HepG2 (cell line): ENCODE measurements around the gene GDF7. TPM values are rescaled to one million over a fixed set of nuclear protein-coding genes. Genes with fewer than 3 reads are reported as not detected.

Experiments
- BORCS8-MEF2B ChIP-seq: sonication (generic); formaldehyde crosslinking; IDR thresholded peaks from 2 replicates; pipeline ENCODE4 v1.8.0; 2022; ENCODE audit warnings: mild to moderate bottlenecking, missing genetic modification reagents
- STAG1 ChIP-seq: sonication (generic); formaldehyde crosslinking; IDR thresholded peaks from 2 replicates; pipeline ENCODE4 v1.4.0; 2020; ENCODE audit warnings: missing genetic modification reagents
- ZNF317 ChIP-seq: sonication (generic); formaldehyde crosslinking; IDR thresholded peaks from 2 replicates; pipeline ENCODE4 v1.5.0; 2020; ENCODE audit warnings: mild to moderate bottlenecking, missing genetic modification reagents
- ZNF484 ChIP-seq: sonication (generic); formaldehyde crosslinking; IDR thresholded peaks from 2 replicates; pipeline ENCODE4 v1.5.1; 2020; ENCODE audit warnings: mild to moderate bottlenecking, low read depth, missing genetic modification reagents, borderline replicate concordance
- ZNF572 ChIP-seq: sonication (generic); formaldehyde crosslinking; IDR thresholded peaks from 2 replicates; pipeline ENCODE4 v1.5.1; 2020; ENCODE audit warnings: mild to moderate bottlenecking, missing genetic modification reagents
- ZNF724P ChIP-seq: sonication (generic); formaldehyde crosslinking; IDR thresholded peaks from 2 replicates; pipeline ENCODE4 v1.8.0; 2022; ENCODE audit warnings: missing genetic modification reagents, borderline replicate concordance
- ZNF766 ChIP-seq: sonication (generic); formaldehyde crosslinking; IDR thresholded peaks from 2 replicates; pipeline ENCODE4 v1.5.0; 2020; ENCODE audit warnings: missing genetic modification reagents, borderline replicate concordance
- ZNF776 ChIP-seq: sonication (generic); formaldehyde crosslinking; IDR thresholded peaks from 2 replicates; pipeline ENCODE4 v1.4.0; 2020; ENCODE audit warnings: mild to moderate bottlenecking, missing genetic modification reagents
- polyA plus RNA-seq, 8 experiments: library from polyadenylated mRNA; depleted of rRNA in 3 of 8; stranded (reverse) in 7 of 8; unstranded in 1 of 8; fragments of >200 nt; fragmentation: Illumina TruSeq in 4 of 8; extraction: Trizol in 4 of 8; gene quantifications; 2 replicates each; pipeline versions ENCODE4 v1.2.1 to v1.2.3, GENCODE V29; 2011 to 2016; ENCODE audit warnings: low read depth in 4 of 8, missing spikeins in 1 of 8, mixed read lengths in 1 of 8; ENCODE audit not compliant: insufficient read depth in 1 of 8
- total RNA-seq, 5 experiments: library from RNA; depleted of rRNA; stranded (reverse); fragments of >200 nt; fragmentation: Illumina TruSeq; extraction: Trizol; gene quantifications; 2 replicates each; pipeline ENCODE4 v1.2.3, GENCODE V29; 2016; ENCODE audit warnings: low read depth in 1 of 5
- TF ChIP-seq, protein P1 (sequence below): sonication (generic); formaldehyde crosslinking; conservative IDR thresholded peaks from 2 replicates; pipeline ENCODE4 v1.4.0; 2020; ENCODE audit warnings: missing genetic modification reagents
- TF ChIP-seq, protein P2 (sequence below): sonication (generic); formaldehyde crosslinking; IDR thresholded peaks from 2 replicates; pipeline ENCODE4 v1.8.0; 2022; ENCODE audit warnings: mild to moderate bottlenecking, missing genetic modification reagents
- TF ChIP-seq, protein P3 (sequence below): sonication (generic); formaldehyde crosslinking; IDR thresholded peaks from 2 replicates; pipeline ENCODE4 v1.4.0; 2020; ENCODE audit warnings: missing genetic modification reagents
- TF ChIP-seq, protein P4 (sequence below): sonication (generic); formaldehyde crosslinking; IDR thresholded peaks from 2 replicates; pipeline ENCODE4 v1.5.0; 2020; ENCODE audit warnings: mild to moderate bottlenecking, missing genetic modification reagents, borderline replicate concordance
- TF ChIP-seq, protein P5 (sequence below), 2 experiments: sonication (generic) in 1 of 2; formaldehyde crosslinking in 1 of 2; IDR thresholded peaks; 2 replicates each; pipeline versions ENCODE4 v1.5.1 to v1.6.1; 2011 to 2020; ENCODE audit warnings: borderline replicate concordance in 1 of 2, low read depth in 1 of 2, low read length in 1 of 2, mild to moderate bottlenecking in 1 of 2, missing genetic modification reagents in 1 of 2, moderate library complexity in 1 of 2

Gene GDF7
- total and polyA plus RNA-seq, 2 of the 13 experiments (the other 11 are each of a cell fraction or from before 2014, with no cell fraction given): 1.6 to 15.0 TPM

DNA sequence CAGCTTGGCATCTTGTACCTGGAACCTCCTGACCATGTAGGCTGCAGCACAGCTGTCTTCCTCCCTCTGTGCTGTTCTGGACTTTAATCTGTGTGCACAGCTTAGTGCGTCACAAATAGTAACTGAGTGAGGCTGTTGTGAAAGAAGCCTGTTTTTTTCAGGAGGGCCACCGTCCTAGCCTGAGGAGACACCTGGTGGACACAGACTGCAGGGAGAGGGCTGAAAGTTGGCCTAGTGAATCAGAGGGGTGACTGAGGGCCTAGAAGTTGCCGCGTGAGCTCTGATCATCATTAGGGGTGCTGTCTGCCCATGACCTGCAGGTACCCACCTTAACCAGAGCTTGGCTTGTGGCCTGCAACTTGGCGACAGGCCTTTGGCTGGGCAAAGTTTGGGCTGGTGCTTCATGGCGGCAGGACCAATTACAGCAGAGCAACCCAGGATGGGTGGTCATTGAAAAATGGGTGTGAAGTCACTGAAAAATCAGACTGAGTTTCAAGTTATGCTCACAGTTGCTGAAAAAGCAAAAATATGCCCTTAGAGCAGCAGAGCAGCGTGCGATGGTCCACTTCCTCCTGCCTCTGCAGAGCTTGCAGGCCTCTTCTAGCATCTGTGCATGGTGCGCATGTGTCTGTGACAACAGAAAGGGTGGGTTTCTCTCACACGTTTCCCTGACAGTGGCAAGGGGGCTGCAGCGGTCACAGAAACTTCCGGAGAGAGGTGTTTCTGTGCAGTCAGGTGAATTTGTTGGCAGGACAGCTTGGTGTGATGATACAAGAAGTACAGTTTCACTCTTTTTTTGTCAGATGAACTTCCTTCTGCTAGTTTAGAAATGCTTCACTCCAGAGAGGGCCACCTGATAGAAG is 9.6 kb downstream of the GDF7 start (continued):
- TF ChIP-seq, protein P1, sequence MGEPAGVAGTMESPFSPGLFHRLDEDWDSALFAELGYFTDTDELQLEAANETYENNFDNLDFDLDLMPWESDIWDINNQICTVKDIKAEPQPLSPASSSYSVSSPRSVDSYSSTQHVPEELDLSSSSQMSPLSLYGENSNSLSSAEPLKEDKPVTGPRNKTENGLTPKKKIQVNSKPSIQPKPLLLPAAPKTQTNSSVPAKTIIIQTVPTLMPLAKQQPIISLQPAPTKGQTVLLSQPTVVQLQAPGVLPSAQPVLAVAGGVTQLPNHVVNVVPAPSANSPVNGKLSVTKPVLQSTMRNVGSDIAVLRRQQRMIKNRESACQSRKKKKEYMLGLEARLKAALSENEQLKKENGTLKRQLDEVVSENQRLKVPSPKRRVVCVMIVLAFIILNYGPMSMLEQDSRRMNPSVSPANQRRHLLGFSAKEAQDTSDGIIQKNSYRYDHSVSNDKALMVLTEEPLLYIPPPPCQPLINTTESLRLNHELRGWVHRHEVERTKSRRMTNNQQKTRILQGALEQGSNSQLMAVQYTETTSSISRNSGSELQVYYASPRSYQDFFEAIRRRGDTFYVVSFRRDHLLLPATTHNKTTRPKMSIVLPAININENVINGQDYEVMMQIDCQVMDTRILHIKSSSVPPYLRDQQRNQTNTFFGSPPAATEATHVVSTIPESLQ (CRISPR knock-in tag): peak; percentile 96
- TF ChIP-seq BORCS8-MEF2B (CRISPR knock-in tag) (peak; percentile 89), ZNF724P (0 out of 2 replicates have a peak, but pooled peaks have one; percentile 68), STAG1 (CRISPR knock-in tag) (peak; percentile 95), ZNF766 (peak; percentile 67; the same call in 1 of the 2 replicates), ZNF572 (CRISPR knock-in tag) (peak; percentile 87), ZNF484 (0 out of 2 replicates have a peak, but pooled peaks have one; percentile 26), ZNF776 (CRISPR knock-in tag) (peak; percentile 79), ZNF317 (CRISPR knock-in tag) (0 out of 2 replicates have a peak, but pooled peaks have one; percentile 43)
- TF ChIP-seq, protein P2, sequence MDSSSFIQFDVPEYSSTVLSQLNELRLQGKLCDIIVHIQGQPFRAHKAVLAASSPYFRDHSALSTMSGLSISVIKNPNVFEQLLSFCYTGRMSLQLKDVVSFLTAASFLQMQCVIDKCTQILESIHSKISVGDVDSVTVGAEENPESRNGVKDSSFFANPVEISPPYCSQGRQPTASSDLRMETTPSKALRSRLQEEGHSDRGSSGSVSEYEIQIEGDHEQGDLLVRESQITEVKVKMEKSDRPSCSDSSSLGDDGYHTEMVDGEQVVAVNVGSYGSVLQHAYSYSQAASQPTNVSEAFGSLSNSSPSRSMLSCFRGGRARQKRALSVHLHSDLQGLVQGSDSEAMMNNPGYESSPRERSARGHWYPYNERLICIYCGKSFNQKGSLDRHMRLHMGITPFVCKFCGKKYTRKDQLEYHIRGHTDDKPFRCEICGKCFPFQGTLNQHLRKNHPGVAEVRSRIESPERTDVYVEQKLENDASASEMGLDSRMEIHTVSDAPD (CRISPR knock-in tag): peak; percentile 63; the same call in 1 of the 2 replicates
- TF ChIP-seq, protein P3, sequence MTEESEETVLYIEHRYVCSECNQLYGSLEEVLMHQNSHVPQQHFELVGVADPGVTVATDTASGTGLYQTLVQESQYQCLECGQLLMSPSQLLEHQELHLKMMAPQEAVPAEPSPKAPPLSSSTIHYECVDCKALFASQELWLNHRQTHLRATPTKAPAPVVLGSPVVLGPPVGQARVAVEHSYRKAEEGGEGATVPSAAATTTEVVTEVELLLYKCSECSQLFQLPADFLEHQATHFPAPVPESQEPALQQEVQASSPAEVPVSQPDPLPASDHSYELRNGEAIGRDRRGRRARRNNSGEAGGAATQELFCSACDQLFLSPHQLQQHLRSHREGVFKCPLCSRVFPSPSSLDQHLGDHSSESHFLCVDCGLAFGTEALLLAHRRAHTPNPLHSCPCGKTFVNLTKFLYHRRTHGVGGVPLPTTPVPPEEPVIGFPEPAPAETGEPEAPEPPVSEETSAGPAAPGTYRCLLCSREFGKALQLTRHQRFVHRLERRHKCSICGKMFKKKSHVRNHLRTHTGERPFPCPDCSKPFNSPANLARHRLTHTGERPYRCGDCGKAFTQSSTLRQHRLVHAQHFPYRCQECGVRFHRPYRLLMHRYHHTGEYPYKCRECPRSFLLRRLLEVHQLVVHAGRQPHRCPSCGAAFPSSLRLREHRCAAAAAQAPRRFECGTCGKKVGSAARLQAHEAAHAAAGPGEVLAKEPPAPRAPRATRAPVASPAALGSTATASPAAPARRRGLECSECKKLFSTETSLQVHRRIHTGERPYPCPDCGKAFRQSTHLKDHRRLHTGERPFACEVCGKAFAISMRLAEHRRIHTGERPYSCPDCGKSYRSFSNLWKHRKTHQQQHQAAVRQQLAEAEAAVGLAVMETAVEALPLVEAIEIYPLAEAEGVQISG (CRISPR knock-in tag): peak; percentile 89
- TF ChIP-seq, protein P4, sequence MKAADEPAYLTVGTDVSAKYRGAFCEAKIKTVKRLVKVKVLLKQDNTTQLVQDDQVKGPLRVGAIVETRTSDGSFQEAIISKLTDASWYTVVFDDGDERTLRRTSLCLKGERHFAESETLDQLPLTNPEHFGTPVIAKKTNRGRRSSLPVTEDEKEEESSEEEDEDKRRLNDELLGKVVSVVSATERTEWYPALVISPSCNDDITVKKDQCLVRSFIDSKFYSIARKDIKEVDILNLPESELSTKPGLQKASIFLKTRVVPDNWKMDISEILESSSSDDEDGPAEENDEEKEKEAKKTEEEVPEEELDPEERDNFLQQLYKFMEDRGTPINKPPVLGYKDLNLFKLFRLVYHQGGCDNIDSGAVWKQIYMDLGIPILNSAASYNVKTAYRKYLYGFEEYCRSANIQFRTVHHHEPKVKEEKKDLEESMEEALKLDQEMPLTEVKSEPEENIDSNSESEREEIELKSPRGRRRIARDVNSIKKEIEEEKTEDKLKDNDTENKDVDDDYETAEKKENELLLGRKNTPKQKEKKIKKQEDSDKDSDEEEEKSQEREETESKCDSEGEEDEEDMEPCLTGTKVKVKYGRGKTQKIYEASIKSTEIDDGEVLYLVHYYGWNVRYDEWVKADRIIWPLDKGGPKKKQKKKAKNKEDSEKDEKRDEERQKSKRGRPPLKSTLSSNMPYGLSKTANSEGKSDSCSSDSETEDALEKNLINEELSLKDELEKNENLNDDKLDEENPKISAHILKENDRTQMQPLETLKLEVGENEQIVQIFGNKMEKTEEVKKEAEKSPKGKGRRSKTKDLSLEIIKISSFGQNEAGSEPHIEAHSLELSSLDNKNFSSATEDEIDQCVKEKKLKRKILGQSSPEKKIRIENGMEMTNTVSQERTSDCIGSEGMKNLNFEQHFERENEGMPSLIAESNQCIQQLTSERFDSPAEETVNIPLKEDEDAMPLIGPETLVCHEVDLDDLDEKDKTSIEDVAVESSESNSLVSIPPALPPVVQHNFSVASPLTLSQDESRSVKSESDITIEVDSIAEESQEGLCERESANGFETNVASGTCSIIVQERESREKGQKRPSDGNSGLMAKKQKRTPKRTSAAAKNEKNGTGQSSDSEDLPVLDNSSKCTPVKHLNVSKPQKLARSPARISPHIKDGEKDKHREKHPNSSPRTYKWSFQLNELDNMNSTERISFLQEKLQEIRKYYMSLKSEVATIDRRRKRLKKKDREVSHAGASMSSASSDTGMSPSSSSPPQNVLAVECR: peak; percentile 77; the same call in 1 of the 2 replicates
- TF ChIP-seq, protein P5, sequence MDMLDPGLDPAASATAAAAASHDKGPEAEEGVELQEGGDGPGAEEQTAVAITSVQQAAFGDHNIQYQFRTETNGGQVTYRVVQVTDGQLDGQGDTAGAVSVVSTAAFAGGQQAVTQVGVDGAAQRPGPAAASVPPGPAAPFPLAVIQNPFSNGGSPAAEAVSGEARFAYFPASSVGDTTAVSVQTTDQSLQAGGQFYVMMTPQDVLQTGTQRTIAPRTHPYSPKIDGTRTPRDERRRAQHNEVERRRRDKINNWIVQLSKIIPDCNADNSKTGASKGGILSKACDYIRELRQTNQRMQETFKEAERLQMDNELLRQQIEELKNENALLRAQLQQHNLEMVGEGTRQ (IDR thresholded peaks at IDR 0.05; ENCODE audit: low read depth, low read length): no peak
- TF ChIP-seq, protein P5 (CRISPR knock-in tag; IDR thresholded peaks at IDR 0.05; ENCODE audit: borderline replicate concordance): no peak
